LNCAP (cell line): ENCODE measurements around the gene SLC39A3.

Experiments
- TF ChIP-seq, protein P1 (sequence below): fragments of 450-650 bp; IDR thresholded peaks from 2 replicates; pipeline ENCODE4 v1.5.1; 2017; ENCODE audit warnings: mild to moderate bottlenecking

Gene SLC39A3

DNA sequence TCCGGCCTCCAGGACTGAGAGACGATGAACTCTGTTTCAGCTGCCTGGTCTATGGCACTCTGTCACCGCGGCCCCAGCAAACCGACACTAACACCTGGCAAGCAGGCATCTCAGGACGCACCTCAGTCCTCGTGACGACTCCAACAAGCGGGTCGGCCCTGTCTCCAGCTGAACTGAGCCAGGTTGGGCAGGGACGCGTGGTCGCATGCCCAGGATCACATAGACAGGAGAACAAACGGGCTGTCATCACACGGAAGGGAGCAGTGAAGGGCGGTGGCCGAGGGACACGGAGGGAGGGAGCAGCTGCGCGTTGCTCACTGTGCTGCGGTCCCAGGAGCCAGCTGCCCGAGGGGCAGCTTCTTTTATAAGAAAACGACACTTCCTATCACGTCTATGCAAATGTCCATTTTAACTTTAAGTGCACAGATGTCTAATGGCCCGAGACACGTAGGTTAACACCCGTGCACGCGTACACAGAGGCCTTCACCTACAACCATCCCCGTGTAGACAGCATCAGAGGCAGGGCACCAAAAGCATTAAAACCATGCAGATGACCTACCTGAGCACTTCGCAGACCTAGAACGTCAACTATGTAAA, 34.4 kb upstream of the SLC39A3 start:
- TF ChIP-seq, protein P1, sequence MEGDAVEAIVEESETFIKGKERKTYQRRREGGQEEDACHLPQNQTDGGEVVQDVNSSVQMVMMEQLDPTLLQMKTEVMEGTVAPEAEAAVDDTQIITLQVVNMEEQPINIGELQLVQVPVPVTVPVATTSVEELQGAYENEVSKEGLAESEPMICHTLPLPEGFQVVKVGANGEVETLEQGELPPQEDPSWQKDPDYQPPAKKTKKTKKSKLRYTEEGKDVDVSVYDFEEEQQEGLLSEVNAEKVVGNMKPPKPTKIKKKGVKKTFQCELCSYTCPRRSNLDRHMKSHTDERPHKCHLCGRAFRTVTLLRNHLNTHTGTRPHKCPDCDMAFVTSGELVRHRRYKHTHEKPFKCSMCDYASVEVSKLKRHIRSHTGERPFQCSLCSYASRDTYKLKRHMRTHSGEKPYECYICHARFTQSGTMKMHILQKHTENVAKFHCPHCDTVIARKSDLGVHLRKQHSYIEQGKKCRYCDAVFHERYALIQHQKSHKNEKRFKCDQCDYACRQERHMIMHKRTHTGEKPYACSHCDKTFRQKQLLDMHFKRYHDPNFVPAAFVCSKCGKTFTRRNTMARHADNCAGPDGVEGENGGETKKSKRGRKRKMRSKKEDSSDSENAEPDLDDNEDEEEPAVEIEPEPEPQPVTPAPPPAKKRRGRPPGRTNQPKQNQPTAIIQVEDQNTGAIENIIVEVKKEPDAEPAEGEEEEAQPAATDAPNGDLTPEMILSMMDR, result no peak

DNA sequence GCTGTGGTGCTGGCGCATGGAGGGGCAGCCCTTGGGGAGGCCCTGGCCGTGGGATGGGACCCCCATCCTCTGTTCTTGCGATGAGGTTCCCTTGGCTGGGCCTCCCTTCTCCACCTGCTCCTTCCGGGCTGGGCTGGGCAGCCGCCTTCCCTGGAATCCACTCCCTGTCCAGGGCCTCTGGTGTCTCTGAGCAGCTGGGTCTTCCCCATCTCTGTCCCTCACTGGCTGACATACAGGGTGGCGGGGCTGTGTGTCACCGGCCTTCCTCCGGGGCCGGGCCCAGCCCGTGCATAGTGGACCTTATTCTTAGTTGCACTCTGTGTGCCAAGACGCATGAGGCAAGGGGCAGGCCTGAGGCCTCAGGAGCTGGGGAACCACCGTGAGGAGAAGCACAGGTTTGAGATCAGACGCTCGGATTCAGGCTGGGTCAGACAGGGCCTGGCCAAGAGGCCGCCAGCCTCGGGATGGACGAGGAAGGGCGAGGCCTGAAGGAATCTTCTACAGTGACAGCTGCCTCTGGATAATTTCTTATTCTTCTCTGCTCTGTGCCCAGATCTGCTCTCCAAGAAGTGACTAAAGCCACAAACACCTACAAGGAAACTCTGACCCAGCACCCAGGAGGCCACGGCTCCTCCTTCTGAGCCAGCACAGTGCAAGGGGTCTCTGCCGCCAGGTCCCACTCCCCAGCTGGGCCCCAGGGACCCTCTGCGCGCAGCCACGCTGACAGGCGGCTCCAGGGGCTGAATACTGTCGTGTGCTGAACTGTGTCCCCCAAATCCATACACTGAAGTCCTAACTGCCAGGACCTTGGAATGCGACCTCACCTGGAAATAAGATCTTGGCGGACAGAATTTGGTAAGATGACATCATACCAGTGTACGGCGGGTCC, 32.2 kb upstream of the SLC39A3 start:
- TF ChIP-seq, protein P1, result no peak

DNA sequence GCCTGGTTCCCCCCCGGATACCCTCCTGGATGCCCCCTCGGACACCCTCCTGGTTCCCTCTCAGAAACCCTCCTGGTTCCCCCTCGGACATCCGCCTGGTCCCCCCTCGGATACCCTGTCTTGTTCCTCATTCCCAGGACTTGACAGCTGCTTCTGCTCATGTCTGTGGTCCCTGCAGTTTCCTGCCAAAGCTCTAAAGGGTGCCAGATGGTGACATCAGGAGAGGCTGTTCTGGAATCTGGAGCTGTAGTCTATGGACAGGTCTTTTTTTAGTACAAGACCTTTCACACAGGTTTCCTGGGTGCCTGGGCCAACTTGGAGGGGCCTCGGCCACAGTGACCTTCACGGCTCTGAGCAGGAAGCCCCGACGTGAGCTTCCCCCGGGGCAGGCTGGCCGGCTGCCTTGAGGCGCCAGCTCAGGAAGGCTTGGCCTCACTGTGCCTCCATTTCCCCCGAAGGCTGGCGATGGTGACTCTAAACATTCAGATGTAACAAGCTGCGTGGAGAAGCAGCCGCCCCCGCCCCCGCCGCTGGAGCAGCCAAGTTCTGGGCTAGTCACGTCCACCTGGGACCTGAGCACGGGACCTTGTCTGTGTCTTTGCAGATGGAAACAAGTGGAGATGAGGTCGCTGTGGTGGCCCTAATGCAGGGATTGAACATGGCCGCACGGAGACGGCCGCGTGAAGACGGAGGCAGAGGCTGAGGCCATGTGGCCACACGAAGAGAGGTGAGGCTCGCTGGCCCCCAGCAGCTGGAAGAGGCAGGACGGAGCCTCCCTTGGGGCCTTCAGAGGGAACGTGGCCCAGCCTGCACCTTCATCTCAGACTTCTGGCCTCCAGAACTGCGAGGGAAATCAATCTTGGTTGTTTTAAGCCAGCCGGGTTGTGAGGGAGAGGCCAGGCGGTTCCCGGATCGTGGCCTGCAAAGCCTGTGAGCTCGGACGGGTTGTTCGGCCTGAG, 30.5 kb upstream of the SLC39A3 start:
- TF ChIP-seq, protein P1, result no peak

DNA sequence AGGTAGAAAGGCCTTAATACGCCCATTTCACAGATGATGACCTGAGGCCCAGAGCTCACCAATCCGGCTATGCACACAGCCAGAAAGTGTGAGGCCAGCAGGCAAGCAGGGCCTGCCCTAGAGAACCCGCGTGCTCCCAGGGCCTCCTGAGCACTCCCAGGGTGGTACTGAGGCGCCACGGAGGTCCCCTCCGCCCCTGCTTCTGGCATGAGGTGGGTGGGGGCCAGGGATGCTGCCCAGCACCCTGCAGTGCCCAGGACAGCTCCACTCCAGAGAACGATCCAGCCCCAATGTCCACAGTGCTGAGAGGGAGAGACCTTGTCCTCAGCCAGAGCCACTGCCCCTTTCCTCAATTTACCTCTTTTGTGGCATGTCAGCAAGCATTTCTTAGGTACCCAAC, 29.4 kb upstream of the SLC39A3 start:
- TF ChIP-seq, protein P1, result no peak

DNA sequence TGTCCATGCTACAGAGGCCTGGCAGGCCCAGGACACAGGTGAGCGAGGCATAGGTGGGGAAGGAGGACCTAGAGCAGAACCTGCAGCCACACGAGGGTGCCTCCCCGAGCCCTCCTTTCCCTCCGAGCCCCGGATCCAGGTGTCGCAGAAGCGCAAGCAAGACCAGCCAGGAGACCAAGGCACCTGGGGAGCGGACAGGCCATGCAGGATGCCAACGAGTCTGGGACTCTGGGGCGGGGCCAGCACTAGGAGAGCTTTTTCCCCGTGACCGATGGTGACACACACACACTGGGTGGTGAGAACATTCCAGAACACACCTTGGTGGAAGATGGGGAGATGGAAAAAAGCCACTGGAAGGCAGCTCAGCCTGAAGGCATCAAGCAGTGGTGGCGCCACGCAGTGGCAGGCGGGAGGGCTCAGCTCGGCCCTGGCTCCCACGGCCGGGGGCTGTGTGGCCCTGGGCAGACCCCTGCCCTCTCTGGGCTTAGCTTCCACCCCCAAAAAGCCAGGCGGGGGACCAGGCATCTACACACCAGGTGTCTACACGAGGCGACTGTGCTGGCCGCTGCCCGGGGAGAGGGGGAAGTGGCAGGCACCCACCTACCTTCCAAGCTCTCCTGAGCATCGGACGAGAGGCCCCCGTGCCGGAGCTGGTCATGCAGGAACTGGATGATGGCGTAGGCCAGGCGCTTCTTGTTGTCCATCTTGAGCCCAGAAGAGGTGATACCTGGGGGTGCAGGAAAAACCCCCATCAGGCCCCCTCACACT, 28.7 kb upstream of the SLC39A3 start:
- TF ChIP-seq, protein P1, result no peak

DNA sequence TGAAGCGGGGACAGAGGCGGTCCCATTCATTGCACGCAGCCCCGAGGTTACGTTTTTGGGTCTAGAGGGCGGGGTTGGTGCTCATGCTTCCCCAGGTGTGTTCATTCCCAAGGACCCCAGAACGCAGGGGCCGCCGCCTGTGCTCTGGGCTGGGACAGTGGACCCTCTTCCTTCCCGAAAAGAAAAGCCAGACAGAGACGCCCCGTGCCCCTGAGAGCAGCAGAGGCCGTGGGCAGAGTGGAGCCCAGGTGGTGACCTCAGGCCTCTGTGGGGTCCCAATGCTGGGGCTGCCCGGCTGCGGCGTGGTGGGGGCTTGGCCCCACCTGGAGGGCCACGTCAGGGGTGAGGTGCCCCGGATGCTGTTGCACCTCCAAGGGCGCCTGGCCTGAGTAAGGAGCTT, 27.9 kb upstream of the SLC39A3 start:
- TF ChIP-seq, protein P1, result no peak
